Endodermal cell (in vitro differentiated cells): ENCODE measurements around the gene MARK4. TPM values are rescaled to one million over a fixed set of nuclear protein-coding genes. Genes with fewer than 3 reads are reported as not detected.

Experiments used
- DNase-seq: peaks from one replicate; pipeline ENCODE4 v3.0.0-alpha.2; 2017
- H3K27ac ChIP-seq: 2 replicates; pipeline ENCODE4 v1.5.1; 2013; ENCODE audit warnings: mild to moderate bottlenecking, low read depth, low read length, moderate library complexity
- H3K27me3 ChIP-seq: 2 replicates; pipeline ENCODE4 v1.6.1; 2013; ENCODE audit warnings: mild to moderate bottlenecking, low read length, moderate library complexity; ENCODE audit not compliant: insufficient read depth, control insufficient read depth, poor library complexity, severe bottlenecking
- H3K36me3 ChIP-seq: 2 replicates; pipeline ENCODE4 v1.7.0; 2013; ENCODE audit warnings: mild to moderate bottlenecking, low read length, moderate library complexity; ENCODE audit not compliant: control insufficient read depth, insufficient read depth
- H3K4me1 ChIP-seq: one replicate; pipeline ENCODE4 v1.7.0; 2013; ENCODE audit warnings: low read length; ENCODE audit not compliant: control insufficient read depth, insufficient read depth
- H3K4me3 ChIP-seq: 2 replicates; pipeline ENCODE4 v1.5.1; 2013; ENCODE audit warnings: mild to moderate bottlenecking, low read length, moderate library complexity
- H3K9ac ChIP-seq: 2 replicates; pipeline ENCODE4 v1.6.1; 2013; ENCODE audit warnings: mild to moderate bottlenecking, low read length, moderate library complexity; ENCODE audit not compliant: poor library complexity, severe bottlenecking; ENCODE audit errors: extremely low read depth
- H3K9me3 ChIP-seq: 2 replicates; pipeline ENCODE4 v1.6.1; 2013; ENCODE audit warnings: mild to moderate bottlenecking, low read length, moderate library complexity; ENCODE audit not compliant: control insufficient read depth
- H3K27ac Mint-ChIP-seq: 2 replicates; pipeline ENCODE4 v1.8.0; 2020; ENCODE audit warnings: mixed read lengths
- H3K27me3 Mint-ChIP-seq: 2 replicates; pipeline ENCODE4 v1.8.0; 2021; ENCODE audit warnings: mild to moderate bottlenecking, mixed read lengths; ENCODE audit not compliant: insufficient read depth
- H3K36me3 Mint-ChIP-seq: 2 replicates; pipeline ENCODE4 v1.8.0; 2020; ENCODE audit warnings: low read depth, mixed read lengths
- H3K4me1 Mint-ChIP-seq: 2 replicates; pipeline ENCODE4 v1.8.0; 2020; ENCODE audit warnings: mixed read lengths
- H3K4me3 Mint-ChIP-seq: 2 replicates; pipeline ENCODE4 v1.8.0; 2020; ENCODE audit warnings: mild to moderate bottlenecking, moderate library complexity, mixed read lengths
- H3K9me3 Mint-ChIP-seq: 2 replicates; pipeline ENCODE4 v1.8.0; 2020; ENCODE audit warnings: mild to moderate bottlenecking, mixed read lengths
- WGBS, 2 experiments: methylation state at CpG; one replicate each; pipeline versions ENCODE4 v1.1.5 to v1.1.7; 2013; ENCODE audit warnings: missing lambda C conversion rate in 2 of 2, mixed read lengths in 1 of 2; ENCODE audit not compliant: insufficient coverage in 1 of 2, insufficient read length in 1 of 2; 5-methylcytosine and 5-hydroxymethylcytosine counted together
- total RNA-seq, 2 donors: library from RNA; stranded (reverse); fragmentation: NEBNext Ultra II Directional in 1 of 2; extraction: Animal tissue kit (Norgen Biotek cat#: 25700) in 1 of 2; gene quantifications; 2 replicates in 1 of 2; 3 replicates in 1 of 2; pipeline ENCODE4 v1.2.1, GENCODE V29; 2021
- TF ChIP-seq, protein P1 (sequence below): fragments of 200-600 bp; sonication (generic); conservative IDR thresholded peaks from 2 replicates; pipeline ENCODE4 v1.5.0; 2021; ENCODE audit warnings: antibody characterized with exemption, mild to moderate bottlenecking

The MARK4 gene
- total RNA-seq, 2 donors from 2014 or later, result 74.6 to 90.6 TPM

DNA sequence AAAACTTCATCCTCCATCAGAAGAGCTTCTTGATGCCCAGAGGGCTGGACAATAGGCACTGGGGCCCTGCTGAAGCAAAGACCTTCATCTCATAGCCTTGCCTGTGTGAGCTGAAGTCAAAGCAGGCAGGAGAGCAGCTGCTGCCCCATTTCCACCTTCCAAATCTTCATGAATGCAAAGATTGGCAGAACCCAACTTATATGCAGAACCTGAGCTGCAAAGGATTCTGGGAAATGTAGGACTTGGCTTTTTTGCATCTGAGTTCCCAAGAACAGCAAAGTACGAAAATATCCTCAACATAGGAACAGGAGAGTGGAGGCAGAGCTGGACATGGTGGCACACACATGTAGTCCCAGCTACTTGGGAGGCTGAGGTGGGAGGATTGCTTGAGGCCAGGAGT lies 40.8 kb downstream of the MARK4 start:
- peaks cover 61% of the 10 kb centered on the region for H3K36me3 Mint-ChIP-seq
- Histone ChIP-seq H3K27ac (no peak overlapping the region), H3K9ac (no peak overlapping the region), H3K9me3 (no peaks in the 10 kb centered on the region), H3K4me1 (no peaks in the 10 kb centered on the region), H3K27me3 (no peaks in the 10 kb centered on the region), H3K36me3 (peaks cover 47% of the 10 kb centered on the region), H3K4me3 (no peak overlapping the region)
- WGBS, 2 experiments, result 90 to 100% methylated on average over 1 of the region's 1 CpG
- DNase-seq, result no peak
- H3K27ac Mint-ChIP-seq, result no peak overlapping the region
- peaks cover 3% of the 10 kb centered on the region for H3K9me3 Mint-ChIP-seq
- no peaks in the 10 kb centered on the region for H3K4me1 Mint-ChIP-seq
- TF ChIP-seq, protein P1, sequence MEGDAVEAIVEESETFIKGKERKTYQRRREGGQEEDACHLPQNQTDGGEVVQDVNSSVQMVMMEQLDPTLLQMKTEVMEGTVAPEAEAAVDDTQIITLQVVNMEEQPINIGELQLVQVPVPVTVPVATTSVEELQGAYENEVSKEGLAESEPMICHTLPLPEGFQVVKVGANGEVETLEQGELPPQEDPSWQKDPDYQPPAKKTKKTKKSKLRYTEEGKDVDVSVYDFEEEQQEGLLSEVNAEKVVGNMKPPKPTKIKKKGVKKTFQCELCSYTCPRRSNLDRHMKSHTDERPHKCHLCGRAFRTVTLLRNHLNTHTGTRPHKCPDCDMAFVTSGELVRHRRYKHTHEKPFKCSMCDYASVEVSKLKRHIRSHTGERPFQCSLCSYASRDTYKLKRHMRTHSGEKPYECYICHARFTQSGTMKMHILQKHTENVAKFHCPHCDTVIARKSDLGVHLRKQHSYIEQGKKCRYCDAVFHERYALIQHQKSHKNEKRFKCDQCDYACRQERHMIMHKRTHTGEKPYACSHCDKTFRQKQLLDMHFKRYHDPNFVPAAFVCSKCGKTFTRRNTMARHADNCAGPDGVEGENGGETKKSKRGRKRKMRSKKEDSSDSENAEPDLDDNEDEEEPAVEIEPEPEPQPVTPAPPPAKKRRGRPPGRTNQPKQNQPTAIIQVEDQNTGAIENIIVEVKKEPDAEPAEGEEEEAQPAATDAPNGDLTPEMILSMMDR, result no peak
- no peak overlapping the region for H3K4me3 Mint-ChIP-seq
- H3K27me3 Mint-ChIP-seq, result no peaks in the 10 kb centered on the region

- Histone ChIP-seq H3K27me3 (no peaks in the 10 kb centered on the region), H3K9ac (no peak overlapping the region), H3K4me3 (no peak overlapping the region), H3K36me3 (peaks cover 47% of the 10 kb centered on the region), H3K4me1 (no peaks in the 10 kb centered on the region), H3K9me3 (no peaks in the 10 kb centered on the region), H3K27ac (no peak overlapping the region)
- no peaks in the 10 kb centered on the region for H3K4me1 Mint-ChIP-seq
- no peak overlapping the region for H3K27ac Mint-ChIP-seq
- WGBS, 2 experiments, result 79 to 95% methylated on average over 3 to 4 of the region's 4 CpGs
- H3K9me3 Mint-ChIP-seq, result peaks cover 3% of the 10 kb centered on the region
- no peak overlapping the region for H3K4me3 Mint-ChIP-seq
- TF ChIP-seq, protein P1, result no peak
- H3K36me3 Mint-ChIP-seq, result peaks cover 69% of the 10 kb centered on the region
- H3K27me3 Mint-ChIP-seq, result no peaks in the 10 kb centered on the region
- DNase-seq, result no peak
These were observed 42.6 kb downstream of the MARK4 start for GRCh38 chr19:45293682-45294081.

DNA sequence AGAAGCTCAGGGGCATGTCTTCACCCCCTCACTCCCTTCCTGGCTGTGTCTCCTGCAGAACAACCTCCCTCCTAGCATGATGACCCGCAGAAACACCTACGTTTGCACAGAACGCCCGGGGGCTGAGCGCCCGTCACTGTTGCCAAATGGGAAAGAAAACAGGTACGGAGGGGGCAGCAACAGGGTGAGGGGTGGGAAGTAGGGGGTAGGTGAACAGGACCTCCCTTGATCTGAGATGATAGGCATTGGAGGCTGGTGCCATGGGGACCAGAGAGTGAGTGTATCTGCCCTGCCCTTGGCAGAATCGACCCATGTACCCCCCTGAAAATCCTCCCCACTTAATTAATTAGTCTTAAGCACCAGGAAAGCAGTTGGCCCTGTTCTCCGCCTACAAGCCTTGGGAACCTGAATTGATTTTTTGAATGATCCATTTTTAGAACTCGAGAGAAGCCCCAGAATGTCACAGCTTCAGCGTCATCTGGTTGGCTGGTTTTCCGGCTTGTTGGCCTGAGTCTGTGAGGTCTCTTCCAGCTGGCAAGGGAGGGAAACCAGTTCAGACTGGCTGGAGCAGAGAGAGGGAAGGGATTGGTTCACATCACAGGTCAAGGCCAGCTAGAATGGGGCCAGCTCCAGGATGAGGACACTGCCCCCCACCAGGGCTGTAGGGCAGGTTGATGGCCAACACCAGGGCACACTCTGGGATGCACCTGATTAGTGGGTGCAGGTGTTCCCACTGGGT lies 43.4 kb downstream of the MARK4 start:
- peaks cover 49% of the 10 kb centered on the region for H3K36me3 ChIP-seq
- H3K4me1 ChIP-seq, result no peaks in the 10 kb centered on the region
- peaks cover 75% of the 10 kb centered on the region for H3K36me3 Mint-ChIP-seq
- no peaks in the 10 kb centered on the region for H3K4me1 Mint-ChIP-seq
- no peak overlapping the region for H3K27ac ChIP-seq
- no peaks in the 10 kb centered on the region for H3K9me3 ChIP-seq
- TF ChIP-seq, protein P1, result no peak
- no peak overlapping the region for H3K9ac ChIP-seq
- H3K27ac Mint-ChIP-seq, result no peak overlapping the region
- no peak for DNase-seq
- no peaks in the 10 kb centered on the region for H3K27me3 ChIP-seq
- H3K4me3 Mint-ChIP-seq, result no peak overlapping the region
- no peaks in the 10 kb centered on the region for H3K27me3 Mint-ChIP-seq
- H3K4me3 ChIP-seq, result no peak overlapping the region
- peaks cover 3% of the 10 kb centered on the region for H3K9me3 Mint-ChIP-seq
- WGBS, 2 experiments, result 92 to 93% methylated on average over 9 to 12 of the region's 12 CpGs
